Adrenal gland (tissue), 5 donors: ENCODE results near the gene LYPD8.

ENCODE experiments used
- CTCF ChIP-seq, 6 experiments: fragments of 450-650 bp in 4 of 6; fragments of 200-600 bp in 2 of 6; sonication (generic) in 1 of 6; IDR thresholded peaks; 1 replicate in 5 of 6; 2 replicates in 1 of 6; pipeline versions ENCODE4 v1.5.1 to v1.8.0; 2016 to 2021; ENCODE audit warnings: antibody characterized with exemption in 6 of 6, mild to moderate bottlenecking in 2 of 6, moderate library complexity in 1 of 6
- POLR2A ChIP-seq, 2 donors: fragments of 450-650 bp; IDR thresholded peaks; one replicate each; pipeline ENCODE4 v1.6.1; 2017; ENCODE audit warnings: antibody characterized with exemption in 2 of 2, mild to moderate bottlenecking in 2 of 2, moderate library complexity in 1 of 2
- donor health status: DM: no; HTN: no; CAD: no.

- no peak for TF ChIP-seq CTCF (IDR thresholded peaks at IDR 0.05)
- no peak for TF ChIP-seq POLR2A (IDR thresholded peaks at IDR 0.05)
These were observed 1.8 kb downstream of the LYPD8 start for GRCh38 chr1:248753708-248754280.
